Cardiac muscle cell (in vitro differentiated cells and primary cell): ENCODE measurements around the gene GPR55. TPM values are rescaled to one million over a fixed set of nuclear protein-coding genes. Genes with fewer than 3 reads are reported as not detected.
"Not testable (repeated sequence)": the region's sequence is repeated elsewhere in the genome, so short reads cannot be mapped to it uniquely, and the experiment has no call there.

Experiments used
- DNase-seq, 2 donors: peaks; one replicate each; pipeline versions ENCODE4 v3.0.0 to v3.0.0-alpha.2; 2010 to 2017; ENCODE audit warnings: low read depth in 1 of 2, low spot score in 1 of 2
- H3K27ac ChIP-seq: fragments of 200-600 bp; sonication (generic); 2 replicates; pipeline ENCODE4 v1.5.1; 2016
- H3K27me3 ChIP-seq: fragments of 200-600 bp; sonication (generic); 2 replicates; pipeline ENCODE4 v1.6.0; 2016; ENCODE audit warnings: control low read depth
- H3K36me3 ChIP-seq: fragments of 200-600 bp; sonication (generic); 2 replicates; pipeline ENCODE4 v1.5.1; 2016; ENCODE audit warnings: control low read depth
- H3K4me1 ChIP-seq: fragments of 200-600 bp; sonication (generic); 2 replicates; pipeline ENCODE4 v1.8.1; 2017; ENCODE audit warnings: low read depth, mild to moderate bottlenecking, mixed run types
- H3K4me3 ChIP-seq: fragments of 200-600 bp; sonication (generic); 2 replicates; pipeline ENCODE4 v1.5.1; 2016; ENCODE audit warnings: mild to moderate bottlenecking
- H3K9me3 ChIP-seq: fragments of 200-600 bp; sonication (generic); 2 replicates; pipeline ENCODE4 v1.5.1; 2017; ENCODE audit warnings: low read depth, mild to moderate bottlenecking, control low read depth
- polyA plus RNA-seq: library from polyadenylated mRNA; unstranded; fragments of >200 nt; fragmentation: Nextera tagmentation; extraction: Ambion mirVana; gene quantifications from 2 replicates; pipeline ENCODE4 v1.2.1, GENCODE V29; 2016
- total RNA-seq: library from RNA; depleted of rRNA; stranded (reverse); fragments of >200 nt; gene quantifications from 2 replicates; pipeline ENCODE4 v1.2.3, GENCODE V29; 2016
- TF ChIP-seq, protein P1 (sequence below): IDR thresholded peaks from 2 replicates; pipeline ENCODE4 v1.5.1; 2012; ENCODE audit warnings: low read depth, mild to moderate bottlenecking, low read length

The GPR55 gene
- total and polyA plus RNA-seq, 2 experiments from 2014 or later, result not detected

DNA sequence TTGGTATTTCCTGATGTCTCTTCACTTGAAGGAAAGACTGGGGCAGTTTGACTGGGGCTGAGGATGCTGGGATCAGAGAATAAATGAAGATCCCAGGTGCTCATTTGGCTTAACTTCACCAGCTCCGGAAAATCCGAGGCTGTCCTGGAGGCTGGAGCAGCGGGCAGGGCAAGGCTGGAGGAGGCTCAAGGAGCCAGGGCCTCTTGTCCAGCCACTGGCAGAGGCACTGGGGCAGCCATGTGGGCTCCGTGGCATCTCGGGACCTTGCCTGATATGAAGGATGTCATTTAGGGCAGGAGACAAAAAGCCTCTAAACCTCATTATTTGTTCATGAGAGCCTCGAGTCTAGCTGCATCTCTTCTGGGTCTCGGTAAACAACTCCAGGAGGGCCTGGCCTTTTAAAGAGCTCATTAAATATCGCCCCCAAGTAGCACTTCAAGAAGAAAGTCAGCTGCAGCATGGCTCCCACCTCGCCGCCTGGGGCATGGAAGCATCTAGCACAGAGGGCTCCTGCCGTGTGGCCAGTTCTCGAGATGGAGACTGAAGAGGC, 13.5 kb upstream of the GPR55 start:
- Histone ChIP-seq H3K4me1 (no peaks in the 10 kb centered on the region), H3K27ac (no peak overlapping the region), H3K36me3 (no peaks in the 10 kb centered on the region), H3K9me3 (no peaks in the 10 kb centered on the region), H3K4me3 (no peak overlapping the region), H3K27me3 (no peaks in the 10 kb centered on the region)
- TF ChIP-seq, protein P1, sequence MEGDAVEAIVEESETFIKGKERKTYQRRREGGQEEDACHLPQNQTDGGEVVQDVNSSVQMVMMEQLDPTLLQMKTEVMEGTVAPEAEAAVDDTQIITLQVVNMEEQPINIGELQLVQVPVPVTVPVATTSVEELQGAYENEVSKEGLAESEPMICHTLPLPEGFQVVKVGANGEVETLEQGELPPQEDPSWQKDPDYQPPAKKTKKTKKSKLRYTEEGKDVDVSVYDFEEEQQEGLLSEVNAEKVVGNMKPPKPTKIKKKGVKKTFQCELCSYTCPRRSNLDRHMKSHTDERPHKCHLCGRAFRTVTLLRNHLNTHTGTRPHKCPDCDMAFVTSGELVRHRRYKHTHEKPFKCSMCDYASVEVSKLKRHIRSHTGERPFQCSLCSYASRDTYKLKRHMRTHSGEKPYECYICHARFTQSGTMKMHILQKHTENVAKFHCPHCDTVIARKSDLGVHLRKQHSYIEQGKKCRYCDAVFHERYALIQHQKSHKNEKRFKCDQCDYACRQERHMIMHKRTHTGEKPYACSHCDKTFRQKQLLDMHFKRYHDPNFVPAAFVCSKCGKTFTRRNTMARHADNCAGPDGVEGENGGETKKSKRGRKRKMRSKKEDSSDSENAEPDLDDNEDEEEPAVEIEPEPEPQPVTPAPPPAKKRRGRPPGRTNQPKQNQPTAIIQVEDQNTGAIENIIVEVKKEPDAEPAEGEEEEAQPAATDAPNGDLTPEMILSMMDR, result no peak
- no peak for DNase-seq

DNA sequence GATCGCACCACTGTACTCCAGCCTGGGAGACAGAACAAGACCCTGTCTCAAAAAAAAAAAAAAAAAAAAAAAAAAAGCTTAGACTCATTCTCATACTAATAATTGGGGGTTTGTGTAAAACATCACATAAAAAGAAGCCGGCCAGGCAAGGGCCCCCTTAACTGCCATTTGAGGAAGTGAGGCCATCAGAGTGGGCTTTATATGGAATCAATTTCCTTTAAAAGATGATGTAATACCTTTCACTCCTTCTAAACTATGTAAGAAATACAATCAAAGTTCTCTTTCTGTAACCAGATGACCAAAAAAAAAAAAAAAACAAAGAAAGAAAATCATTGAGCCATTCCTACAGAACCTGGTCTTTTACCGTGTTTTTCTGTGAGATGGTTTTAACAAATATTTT, 13.1 kb upstream of the GPR55 start:
- no peaks in the 10 kb centered on the region for H3K9me3 ChIP-seq
- no peak overlapping the region for H3K27ac ChIP-seq
- H3K27me3 ChIP-seq, result no peaks in the 10 kb centered on the region
- no peaks in the 10 kb centered on the region for H3K4me1 ChIP-seq
- H3K4me3 ChIP-seq, result no peak overlapping the region
- no peak for DNase-seq
- TF ChIP-seq, protein P1, result no peak
- no peaks in the 10 kb centered on the region for H3K36me3 ChIP-seq

DNA sequence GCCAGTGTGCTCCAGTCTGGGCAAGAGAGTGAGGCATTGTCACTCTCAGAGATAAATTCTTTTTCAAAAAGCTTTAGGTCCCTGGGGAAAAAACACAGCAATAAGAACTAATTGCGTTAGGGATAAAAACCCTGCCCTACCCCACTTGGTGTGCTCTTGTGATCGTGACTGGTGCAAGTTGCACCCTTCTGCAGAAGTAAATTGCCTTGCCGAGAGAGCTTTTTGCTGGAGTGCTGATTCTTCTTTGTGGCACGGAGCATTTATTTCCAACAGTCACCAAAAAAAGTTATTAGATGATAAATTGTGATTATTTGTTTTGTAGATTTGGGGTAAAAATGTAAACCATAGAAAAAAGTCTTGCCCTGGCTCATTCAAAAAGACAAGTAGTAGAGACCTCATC, 12.3 kb upstream of the GPR55 start:
- DNase-seq, result no peak
- Histone ChIP-seq H3K9me3 (no peaks in the 10 kb centered on the region), H3K4me3 (no peak overlapping the region), H3K27me3 (no peaks in the 10 kb centered on the region), H3K27ac (no peak overlapping the region), H3K36me3 (no peaks in the 10 kb centered on the region), H3K4me1 (no peaks in the 10 kb centered on the region)
- TF ChIP-seq, protein P1, result no peak

DNA sequence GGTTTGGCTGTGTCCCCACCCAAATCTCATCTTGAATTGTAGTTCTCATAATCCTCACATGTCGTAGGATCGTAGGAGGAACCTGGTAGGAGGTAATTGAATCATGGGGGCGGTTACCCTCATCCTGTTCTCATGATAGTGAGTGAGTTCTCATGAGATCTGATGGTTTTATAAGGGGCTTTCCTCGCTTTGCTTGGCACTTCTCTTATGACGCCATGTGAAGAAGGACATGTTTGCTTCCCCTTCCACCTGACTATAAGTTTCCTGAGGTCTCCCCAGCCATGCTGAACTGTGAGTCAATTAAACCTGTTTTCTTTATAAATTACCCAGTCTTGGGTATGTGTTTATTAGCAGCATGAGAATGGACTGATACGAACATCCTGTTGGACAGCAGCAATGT, 11.2 kb upstream of the GPR55 start:
- not testable (repeated sequence) for H3K27me3 ChIP-seq, H3K4me3 ChIP-seq, H3K9me3 ChIP-seq, H3K36me3 ChIP-seq, H3K27ac ChIP-seq, H3K4me1 ChIP-seq, DNase-seq

DNA sequence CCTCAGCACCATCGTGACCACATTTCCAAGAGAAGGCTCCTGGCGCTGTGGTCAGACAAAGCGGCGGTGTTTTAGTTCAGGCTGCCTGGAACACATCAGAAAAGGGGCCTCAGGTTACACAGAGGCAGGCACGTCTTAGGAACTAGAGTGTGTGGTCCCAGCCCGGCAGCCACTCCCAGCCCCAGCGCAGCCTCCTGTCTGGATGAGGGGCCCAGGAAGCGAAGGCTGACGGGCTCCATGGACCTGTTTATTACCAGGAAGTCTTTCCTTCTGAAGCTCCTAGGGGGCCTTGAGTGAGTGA, 10.0 kb upstream of the GPR55 start:
- no peaks in the 10 kb centered on the region for H3K9me3 ChIP-seq
- DNase-seq, result no peak
- peaks cover 6% of the 10 kb centered on the region for H3K4me1 ChIP-seq
- H3K27me3 ChIP-seq, result no peaks in the 10 kb centered on the region
- H3K27ac ChIP-seq, result no peak overlapping the region
- no peak overlapping the region for H3K4me3 ChIP-seq
- H3K36me3 ChIP-seq, result no peaks in the 10 kb centered on the region
- TF ChIP-seq, protein P1, result no peak

DNA sequence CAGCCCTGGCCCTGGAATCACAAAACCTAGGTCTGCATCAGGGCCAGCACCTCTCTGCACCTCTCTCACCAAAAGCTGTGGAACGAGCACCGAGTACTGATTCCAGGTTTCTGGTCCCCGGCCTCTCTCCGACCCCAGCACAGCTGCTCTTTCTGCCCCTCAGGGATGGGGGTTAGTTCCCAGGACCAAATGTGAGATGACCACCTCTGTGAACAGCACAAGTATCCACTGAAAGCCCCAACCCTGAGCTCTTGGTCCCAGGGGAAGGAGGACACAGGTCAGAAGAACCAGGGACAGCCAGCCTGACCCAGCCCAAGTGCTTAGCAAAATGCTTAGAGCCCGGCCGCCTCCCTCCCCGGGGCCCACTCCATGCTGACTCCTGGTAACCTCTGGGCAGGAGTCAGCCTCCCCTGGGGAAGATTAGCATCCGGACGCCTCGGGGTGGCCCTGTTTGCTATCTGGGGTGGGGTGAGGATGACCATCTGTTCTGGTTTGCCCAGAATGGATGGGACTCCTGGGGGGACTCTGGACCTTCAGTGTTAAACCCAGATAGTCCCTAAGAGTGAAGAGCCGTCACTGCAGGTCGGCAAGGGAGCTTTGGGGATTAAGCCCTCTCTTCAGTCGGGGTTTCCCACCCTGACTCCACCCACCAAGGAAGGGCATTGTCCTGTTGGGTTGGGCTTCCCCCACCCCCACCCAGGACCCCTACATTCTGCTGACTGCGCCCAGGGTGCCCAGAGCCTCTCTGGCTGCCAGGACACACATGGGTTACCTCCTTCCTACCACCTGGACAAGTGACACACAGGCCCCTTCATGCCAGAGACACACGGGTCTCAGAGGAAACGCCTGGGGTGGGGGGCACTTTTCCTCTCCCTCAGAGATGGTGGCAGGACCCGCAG, 9.4 kb upstream of the GPR55 start:
- Histone ChIP-seq H3K27me3 (no peaks in the 10 kb centered on the region), H3K4me1 (peaks cover 6% of the 10 kb centered on the region), H3K27ac (no peak overlapping the region), H3K36me3 (no peaks in the 10 kb centered on the region), H3K4me3 (no peak overlapping the region), H3K9me3 (no peaks in the 10 kb centered on the region)
- DNase-seq, result no peak
- TF ChIP-seq, protein P1, result no peak
